CD4-positive, CD25-positive, alpha-beta regulatory T cell (primary cell): Measurements from ENCODE around the gene MAFF. TPM values are rescaled to one million over a fixed set of nuclear protein-coding genes. Genes with fewer than 3 reads are reported as not detected.

Source experiments
- ATAC-seq, 2 donors: fragments of 150-1000 bp; cut with Tn5 transposase; one replicate each; pipeline ENCODE4 v1.10.0; 2021; ENCODE audit warnings: low read depth in 2 of 2, moderate number of reproducible peaks in 2 of 2, moderate library complexity in 1 of 2
- DNase-seq, 3 donors: peaks; one replicate each; pipeline versions ENCODE4 v3.0.0 to v3.0.0-alpha.2; 2012 to 2022; ENCODE audit warnings: mixed read lengths in 1 of 3
- H3K27ac ChIP-seq: one replicate; pipeline ENCODE4 v1.7.0; 2013; ENCODE audit warnings: mild to moderate bottlenecking, low read length; ENCODE audit not compliant: insufficient read depth, poor library complexity, severe bottlenecking
- H3K27me3 ChIP-seq: one replicate; pipeline ENCODE4 v1.7.0; 2013; ENCODE audit warnings: low read length; ENCODE audit not compliant: control insufficient read depth, insufficient read depth
- H3K36me3 ChIP-seq: one replicate; pipeline ENCODE4 v1.7.0; 2013; ENCODE audit warnings: mild to moderate bottlenecking, low read length, moderate library complexity; ENCODE audit not compliant: control insufficient read depth, insufficient read depth
- H3K4me1 ChIP-seq: 2 replicates; pipeline ENCODE4 v1.7.0; 2013; ENCODE audit warnings: mild to moderate bottlenecking, low read length; ENCODE audit not compliant: insufficient read depth, control insufficient read depth, poor library complexity, severe bottlenecking
- H3K4me3 ChIP-seq: one replicate; pipeline ENCODE4 v1.7.0; 2013; ENCODE audit warnings: low read depth, mild to moderate bottlenecking, low read length, moderate library complexity
- H3K9me3 ChIP-seq, 2 experiments: 1 replicate in 1 of 2; 2 replicates in 1 of 2; pipeline ENCODE4 v1.7.0; 2013; ENCODE audit warnings: low read length in 2 of 2, mild to moderate bottlenecking in 1 of 2, moderate library complexity in 1 of 2; ENCODE audit not compliant: control insufficient read depth in 2 of 2
- H3K27ac Mint-ChIP-seq, 3 donors: one replicate each; pipeline ENCODE4 v1.8.0; 2020 to 2022; ENCODE audit warnings: mild to moderate bottlenecking in 3 of 3, mixed read lengths in 3 of 3, moderate library complexity in 2 of 3
- H3K27me3 Mint-ChIP-seq: one replicate; pipeline ENCODE4 v1.8.0; 2022; ENCODE audit warnings: mild to moderate bottlenecking, mixed read lengths
- H3K36me3 Mint-ChIP-seq: one replicate; pipeline ENCODE4 v1.8.0; 2020; ENCODE audit warnings: mixed read lengths
- H3K4me1 Mint-ChIP-seq, 4 donors: one replicate each; pipeline ENCODE4 v1.8.0; 2020 to 2022; ENCODE audit warnings: mixed read lengths in 4 of 4, mild to moderate bottlenecking in 1 of 4
- H3K4me3 Mint-ChIP-seq, 4 donors: one replicate each; pipeline ENCODE4 v1.8.0; 2020 to 2022; ENCODE audit warnings: mild to moderate bottlenecking in 4 of 4, mixed read lengths in 4 of 4, moderate library complexity in 3 of 4
- H3K9me3 Mint-ChIP-seq, 7 donors: one replicate each; pipeline ENCODE4 v1.8.0; 2020 to 2022; ENCODE audit warnings: mixed read lengths in 7 of 7, mild to moderate bottlenecking in 3 of 7, moderate library complexity in 2 of 7
- polyA plus RNA-seq, 4 donors: library from polyadenylated mRNA; unstranded; fragments of 300-500 nt; fragmentation: Illumina TruSeq; gene quantifications; one replicate each; pipeline ENCODE4 v1.2.3, GENCODE V29; 2021
- total RNA-seq: library from RNA; stranded (reverse); gene quantifications from one replicate; pipeline ENCODE4 v1.2.3, GENCODE V29; 2022

The MAFF gene
- total and polyA plus RNA-seq, 5 donors from 2014 or later = 1.4 to 39.4 (median 2.1) TPM

- Mint-ChIP-seq H3K27me3 (no peaks in the 10 kb centered on the region), H3K4me3 (peak overlapping the region in 1 of 4 donors; percentile 29), H3K27ac (peak overlapping the region; percentile 12 to 80 (median 20)), H3K9me3 (no peaks in the 10 kb centered on the region), H3K4me1 (peaks cover 5 to 31% (median 7%) of the 10 kb centered on the region in 4 donors), H3K36me3 (peaks cover 7% of the 10 kb centered on the region)
- Histone ChIP-seq H3K4me3 (no peak overlapping the region), H3K27ac (peak overlapping the region; percentile 19), H3K4me1 (peaks cover 17% of the 10 kb centered on the region), H3K9me3 (no peaks in the 10 kb centered on the region), H3K36me3 (no peaks in the 10 kb centered on the region), H3K27me3 (no peaks in the 10 kb centered on the region)
- no peak for ATAC-seq
- peak in 1 of 3 donors; percentile 21 for DNase-seq
These were observed 17.1 kb downstream of the MAFF start for GRCh38 chr22:38218661-38219622.

GRCh38 chr22:38219632-38220031 is 17.8 kb downstream of the MAFF start:
- H3K36me3 Mint-ChIP-seq = peaks cover 7% of the 10 kb centered on the region
- ATAC-seq = no peak
- H3K4me3 Mint-ChIP-seq = no peak overlapping the region
- Histone ChIP-seq H3K9me3 (no peaks in the 10 kb centered on the region), H3K4me3 (no peak overlapping the region), H3K27ac (no peak overlapping the region), H3K36me3 (no peaks in the 10 kb centered on the region), H3K4me1 (peaks cover 14% of the 10 kb centered on the region), H3K27me3 (no peaks in the 10 kb centered on the region)
- H3K27me3 Mint-ChIP-seq = no peaks in the 10 kb centered on the region
- DNase-seq = no peak
- H3K4me1 Mint-ChIP-seq = peaks cover 5 to 29% (median 7%) of the 10 kb centered on the region in 4 donors
- H3K27ac Mint-ChIP-seq = peak overlapping the region in 2 of 3 donors; percentile 12 to 80
- H3K9me3 Mint-ChIP-seq = no peaks in the 10 kb centered on the region

GRCh38 chr22:38220163-38220562 is 18.4 kb downstream of the MAFF start:
- H3K27me3 Mint-ChIP-seq = no peaks in the 10 kb centered on the region
- DNase-seq (no peak), ATAC-seq (no peak)
- H3K4me1 Mint-ChIP-seq = peaks cover 5 to 24% (median 6%) of the 10 kb centered on the region in 4 donors
- no peak overlapping the region for H3K27ac Mint-ChIP-seq
- H3K36me3 Mint-ChIP-seq = peaks cover 7% of the 10 kb centered on the region
- Histone ChIP-seq H3K27me3 (no peaks in the 10 kb centered on the region), H3K9me3 (no peaks in the 10 kb centered on the region), H3K4me3 (no peak overlapping the region), H3K27ac (no peak overlapping the region), H3K4me1 (peaks cover 14% of the 10 kb centered on the region), H3K36me3 (no peaks in the 10 kb centered on the region)
- no peaks in the 10 kb centered on the region for H3K9me3 Mint-ChIP-seq
- peak overlapping the region in 1 of 4 donors; percentile 32 for H3K4me3 Mint-ChIP-seq

- Histone ChIP-seq H3K36me3 (peaks cover 2% of the 10 kb centered on the region), H3K27me3 (no peaks in the 10 kb centered on the region), H3K4me1 (peaks cover 14% of the 10 kb centered on the region), H3K9me3 (no peaks in the 10 kb centered on the region), H3K27ac (no peak overlapping the region), H3K4me3 (no peak overlapping the region)
- H3K27ac Mint-ChIP-seq = no peak overlapping the region
- peaks cover 11% of the 10 kb centered on the region for H3K36me3 Mint-ChIP-seq
- no peaks in the 10 kb centered on the region for H3K9me3 Mint-ChIP-seq
- H3K27me3 Mint-ChIP-seq = no peaks in the 10 kb centered on the region
- DNase-seq (no peak), ATAC-seq (no peak)
- peaks cover 5 to 24% (median 6%) of the 10 kb centered on the region in 4 donors for H3K4me1 Mint-ChIP-seq
- H3K4me3 Mint-ChIP-seq = no peak overlapping the region
These were observed 19.0 kb downstream of the MAFF start for GRCh38 chr22:38220653-38221386.

- DNase-seq = no peak
- H3K27ac Mint-ChIP-seq = no peak overlapping the region
- H3K27ac ChIP-seq = no peak overlapping the region
- no peaks in the 10 kb centered on the region for H3K9me3 ChIP-seq
- no peaks in the 10 kb centered on the region for H3K27me3 Mint-ChIP-seq
- H3K9me3 Mint-ChIP-seq = no peaks in the 10 kb centered on the region
- H3K4me3 Mint-ChIP-seq = no peak overlapping the region
- H3K4me1 ChIP-seq = peaks cover 14% of the 10 kb centered on the region
- no peak overlapping the region for H3K4me3 ChIP-seq
- H3K36me3 ChIP-seq = peaks cover 2% of the 10 kb centered on the region
- H3K27me3 ChIP-seq = no peaks in the 10 kb centered on the region
- peaks cover 5 to 24% (median 6%) of the 10 kb centered on the region in 4 donors for H3K4me1 Mint-ChIP-seq
- ATAC-seq = no peak
- H3K36me3 Mint-ChIP-seq = peaks cover 11% of the 10 kb centered on the region
These were observed 19.6 kb downstream of the MAFF start for GRCh38 chr22:38221407-38221806.

- ATAC-seq (no peak), DNase-seq (no peak)
- no peak overlapping the region for H3K4me3 ChIP-seq
- H3K27me3 Mint-ChIP-seq = no peaks in the 10 kb centered on the region
- H3K27ac ChIP-seq = no peak overlapping the region
- H3K27ac Mint-ChIP-seq = no peak overlapping the region
- H3K4me1 ChIP-seq = peaks cover 14% of the 10 kb centered on the region
- H3K27me3 ChIP-seq = no peaks in the 10 kb centered on the region
- H3K9me3 Mint-ChIP-seq = no peaks in the 10 kb centered on the region
- H3K4me3 Mint-ChIP-seq = no peak overlapping the region
- H3K36me3 Mint-ChIP-seq = peaks cover 11% of the 10 kb centered on the region
- peaks cover 5 to 24% (median 6%) of the 10 kb centered on the region in 4 donors for H3K4me1 Mint-ChIP-seq
- H3K36me3 ChIP-seq = peaks cover 2% of the 10 kb centered on the region
- no peaks in the 10 kb centered on the region for H3K9me3 ChIP-seq
These were observed 20.4 kb downstream of the MAFF start for GRCh38 chr22:38221908-38222796.

GRCh38 chr22:38222797-38223119 is 21.0 kb downstream of the MAFF start:
- Histone ChIP-seq H3K27ac (no peak overlapping the region), H3K27me3 (no peaks in the 10 kb centered on the region), H3K36me3 (peaks cover 2% of the 10 kb centered on the region), H3K9me3 (no peaks in the 10 kb centered on the region), H3K4me1 (peaks cover 14% of the 10 kb centered on the region), H3K4me3 (no peak overlapping the region)
- H3K4me1 Mint-ChIP-seq = peaks cover 5 to 24% (median 6%) of the 10 kb centered on the region in 4 donors
- H3K27me3 Mint-ChIP-seq = no peaks in the 10 kb centered on the region
- no peak overlapping the region for H3K27ac Mint-ChIP-seq
- DNase-seq (no peak), ATAC-seq (no peak)
- peaks cover 11% of the 10 kb centered on the region for H3K36me3 Mint-ChIP-seq
- H3K9me3 Mint-ChIP-seq = no peaks in the 10 kb centered on the region
- no peak overlapping the region for H3K4me3 Mint-ChIP-seq
